D341Med (cell line): ENCODE data around the gene MAF.

Experiments used
- DNase-seq: peaks from one replicate; pipeline ENCODE4 v3.0.0; 2012; ENCODE audit warnings: low spot score

Gene MAF

GRCh38 chr16:79612207-79612606 lies 11.7 kb upstream of the MAF start:
- no peak for DNase-seq

- no peak for DNase-seq
These were observed 10.2 kb upstream of the MAF start for GRCh38 chr16:79610771-79611170.

- DNase-seq, result no peak
These were observed 9.3 kb upstream of the MAF start for GRCh38 chr16:79609861-79610260.

- no peak for DNase-seq
These were observed 8.4 kb upstream of the MAF start for GRCh38 chr16:79608976-79609375.

GRCh38 chr16:79607587-79607986 lies 7.0 kb upstream of the MAF start:
- no peak for DNase-seq

- no peak for DNase-seq
These were observed 5.5 kb upstream of the MAF start for GRCh38 chr16:79605999-79606398.

- no peak for DNase-seq
These were observed 2.5 kb upstream of the MAF start for GRCh38 chr16:79603055-79603454.

GRCh38 chr16:79602628-79603014 lies 2.1 kb upstream of the MAF start:
- no peak for DNase-seq

GRCh38 chr16:79601931-79602627 lies 1.5 kb upstream of the MAF start:
- peak; percentile 50 for DNase-seq

- DNase-seq, result no peak
These were observed 774 bp upstream of the MAF start for GRCh38 chr16:79601092-79601930.

- DNase-seq, result peak; percentile 75
These were observed 500 bp downstream of the MAF start for GRCh38 chr16:79599837-79600637.

- peak; percentile 61 for DNase-seq
These were observed 1.2 kb downstream of the MAF start for GRCh38 chr16:79599256-79599836.

GRCh38 chr16:79598348-79599181 lies 2.0 kb downstream of the MAF start:
- peak; percentile 56 for DNase-seq

GRCh38 chr16:79598063-79598347 lies 2.5 kb downstream of the MAF start:
- no peak for DNase-seq

GRCh38 chr16:79597277-79598062 lies 3.1 kb downstream of the MAF start:
- no peak for DNase-seq

GRCh38 chr16:79595931-79596450 lies 4.5 kb downstream of the MAF start:
- no peak for DNase-seq

GRCh38 chr16:79595231-79595641 lies 5.3 kb downstream of the MAF start:
- DNase-seq, result no peak

- no peak for DNase-seq
These were observed 6.8 kb downstream of the MAF start for GRCh38 chr16:79593754-79594153.

GRCh38 chr16:79593074-79593531 lies 7.4 kb downstream of the MAF start:
- DNase-seq, result no peak

GRCh38 chr16:79592186-79592585 lies 8.4 kb downstream of the MAF start:
- DNase-seq, result no peak
